ENCODE data around the gene RAPGEF5.

The RAPGEF5 gene

DNA sequence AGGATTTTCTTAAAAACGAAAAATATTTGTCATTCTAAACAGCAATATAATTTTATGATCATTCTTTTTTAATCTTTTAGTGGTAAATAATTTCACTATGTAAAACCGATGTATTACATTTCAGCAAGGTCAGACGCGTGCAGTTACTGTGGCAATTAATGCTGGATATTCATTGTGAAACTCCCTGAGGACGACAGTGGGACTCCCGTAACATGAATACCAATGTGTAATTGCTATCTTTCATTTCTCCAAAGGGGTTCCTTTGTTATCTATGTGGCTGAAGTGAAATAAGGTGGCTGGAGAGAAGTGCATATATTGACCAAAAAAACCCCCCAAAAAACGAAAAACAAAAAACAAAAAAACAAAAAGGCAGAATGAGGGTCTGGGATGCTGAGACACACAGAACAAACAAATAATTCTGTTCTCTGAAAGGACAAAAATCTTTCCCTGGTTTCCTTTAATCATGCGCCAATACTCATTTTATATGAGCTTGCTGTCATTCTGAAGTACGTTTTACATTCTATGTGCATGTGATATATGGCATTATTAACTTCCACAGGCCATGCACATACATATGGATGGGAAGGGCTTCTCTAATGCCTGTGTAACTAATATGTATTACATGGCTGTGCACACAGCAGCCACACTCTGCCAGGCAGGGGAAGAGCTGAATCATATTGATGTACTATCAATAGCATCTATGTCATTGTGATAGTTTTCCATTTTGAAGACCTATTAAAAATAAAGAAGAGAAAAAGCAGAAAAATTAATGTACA is 161.4 kb downstream of the RAPGEF5 start:
- in situ Hi-C loops (cut with HindIII; ENCODE audit: low sequenced_read_pairs) = no loop called here

DNA sequence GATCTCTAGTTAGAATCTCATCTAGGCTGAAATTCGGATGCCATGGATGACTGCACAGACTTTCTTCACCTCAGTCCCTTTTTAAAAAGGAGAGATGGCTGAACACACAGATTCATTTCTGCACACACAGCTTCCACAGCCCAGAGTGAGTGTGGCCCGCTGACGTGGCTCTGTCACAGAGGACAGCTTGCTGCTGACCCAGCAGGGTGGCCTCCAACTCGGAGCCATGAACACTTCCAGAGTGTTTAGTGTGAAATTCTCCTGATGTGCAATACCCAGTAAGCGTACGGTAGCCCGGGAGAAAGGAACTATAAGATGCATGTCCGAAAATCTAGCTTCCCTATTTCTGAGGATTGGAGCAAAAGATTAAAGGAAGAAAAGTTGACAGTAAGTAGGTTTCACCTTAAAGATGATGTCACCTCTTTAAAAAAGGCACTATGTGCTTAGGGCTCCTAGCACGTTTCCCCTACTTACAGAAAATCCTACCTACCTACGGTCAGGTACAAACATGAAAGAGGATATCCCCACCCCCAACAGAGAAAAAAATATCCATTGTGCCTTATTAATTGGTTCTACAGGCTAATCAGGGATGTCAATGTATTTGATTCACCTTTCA is 162.2 kb downstream of the RAPGEF5 start:
- in situ Hi-C loops (cut with HindIII; ENCODE audit: low sequenced_read_pairs) = no loop called here

DNA sequence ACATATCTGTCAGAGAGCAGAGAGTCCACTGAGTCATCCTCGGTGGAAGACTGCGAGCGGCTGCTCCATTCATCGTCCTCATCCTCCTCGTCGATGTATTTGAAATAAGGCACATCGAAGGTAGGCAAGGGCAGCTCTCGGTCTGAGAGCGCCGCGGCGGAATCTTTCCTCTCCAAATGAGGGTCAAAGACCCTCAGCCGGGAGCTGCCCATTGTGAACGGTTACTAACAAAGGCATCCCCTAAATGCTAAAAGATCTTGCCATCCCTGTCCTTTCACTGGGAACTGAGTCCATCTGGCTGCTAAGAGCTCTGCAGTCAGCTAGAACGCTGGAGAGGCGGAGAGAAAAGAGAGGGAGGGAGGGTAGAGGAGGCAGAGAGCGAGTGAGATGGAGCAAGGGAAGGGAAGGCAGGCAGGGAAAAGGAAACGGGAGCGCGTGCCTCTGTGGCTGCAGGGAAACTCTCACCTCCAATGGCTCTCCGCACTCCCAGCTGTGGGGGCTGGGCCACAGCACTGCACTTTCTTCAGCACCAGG is 163.4 kb downstream of the RAPGEF5 start:
- in situ Hi-C loops (cut with HindIII; ENCODE audit: low sequenced_read_pairs) = no loop called here

DNA sequence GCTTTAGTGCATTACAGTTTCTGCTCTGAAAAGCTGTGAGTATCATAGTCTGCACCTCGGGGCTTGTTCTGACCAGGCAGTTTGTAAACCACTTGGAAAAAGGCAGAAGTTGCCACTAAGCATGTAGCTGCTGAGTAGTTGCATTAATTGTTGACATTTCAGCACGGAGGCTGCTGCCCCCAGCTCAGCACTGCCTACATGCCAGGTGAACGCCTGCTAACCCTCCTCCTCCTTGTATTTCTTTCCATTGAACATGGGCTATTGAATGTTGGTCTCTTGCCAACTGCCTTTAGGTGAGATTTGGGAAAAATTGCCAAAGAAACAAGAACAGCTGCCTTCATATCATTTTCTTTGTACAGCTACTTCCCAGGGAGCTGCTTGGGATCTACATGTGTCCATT is 164.2 kb downstream of the RAPGEF5 start:
- in situ Hi-C loops (cut with HindIII; ENCODE audit: low sequenced_read_pairs) = no loop called here

DNA sequence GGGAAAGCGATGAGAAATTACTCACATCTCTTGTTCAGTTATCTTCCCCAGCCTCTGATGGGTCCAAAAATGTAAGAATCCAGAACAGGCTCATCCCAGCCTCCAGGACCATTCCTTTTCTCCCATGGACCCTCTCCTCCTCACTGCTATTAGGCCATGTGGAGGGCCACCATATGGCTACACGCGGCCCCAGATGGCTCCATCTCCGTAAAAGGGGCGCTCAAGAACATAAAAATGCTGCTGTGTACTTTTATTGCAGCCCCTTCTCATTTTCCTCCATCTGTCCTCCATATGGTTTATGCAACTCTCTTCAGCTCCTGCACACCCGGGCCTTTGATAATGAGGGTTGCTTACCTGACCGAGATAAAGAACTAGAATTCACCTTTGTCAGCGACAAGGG is 166.2 kb downstream of the RAPGEF5 start:
- in situ Hi-C loops (cut with HindIII; ENCODE audit: low sequenced_read_pairs) = no loop called here

DNA sequence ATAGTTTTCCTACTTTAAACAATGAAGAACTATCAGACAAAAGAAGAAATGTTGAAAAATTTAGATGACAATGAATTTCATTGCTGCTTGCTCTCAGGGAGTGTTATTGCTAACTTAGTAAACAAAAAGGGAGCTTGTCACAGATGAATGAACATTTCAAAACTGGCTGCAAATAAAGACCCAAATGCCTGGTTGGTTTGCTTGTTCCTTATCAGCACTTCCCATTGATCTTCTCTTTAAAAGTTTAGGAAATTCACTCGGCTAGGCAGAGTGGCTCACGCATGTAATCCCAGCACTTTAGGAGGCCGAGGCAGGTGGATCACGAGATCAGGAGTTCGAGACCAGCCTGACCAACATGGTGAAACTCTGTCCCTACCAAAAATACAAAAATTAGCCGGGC is 167.2 kb downstream of the RAPGEF5 start:
- in situ Hi-C loops (cut with HindIII; ENCODE audit: low sequenced_read_pairs) = no loop called here

DNA sequence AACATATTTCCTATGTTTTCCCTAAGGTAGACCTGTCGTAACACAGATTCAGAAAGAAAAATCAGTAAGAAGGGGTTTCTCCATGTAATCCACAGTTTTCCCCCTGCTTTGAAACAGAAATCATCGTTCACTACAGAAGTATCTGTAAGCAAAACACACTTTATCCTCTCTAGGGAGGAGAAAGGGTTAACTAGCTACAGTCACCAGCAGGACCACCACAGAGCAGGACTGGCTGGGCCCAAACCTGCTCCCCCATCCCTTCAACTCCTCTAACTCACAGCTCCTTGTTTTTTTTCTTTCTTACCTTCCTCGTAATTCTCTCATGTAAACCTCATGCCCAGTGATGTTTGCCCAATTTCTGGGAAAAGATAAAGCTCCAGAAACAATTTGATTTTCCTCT is 167.7 kb downstream of the RAPGEF5 start:
- in situ Hi-C loops (cut with HindIII; ENCODE audit: low sequenced_read_pairs) = no loop called here

DNA sequence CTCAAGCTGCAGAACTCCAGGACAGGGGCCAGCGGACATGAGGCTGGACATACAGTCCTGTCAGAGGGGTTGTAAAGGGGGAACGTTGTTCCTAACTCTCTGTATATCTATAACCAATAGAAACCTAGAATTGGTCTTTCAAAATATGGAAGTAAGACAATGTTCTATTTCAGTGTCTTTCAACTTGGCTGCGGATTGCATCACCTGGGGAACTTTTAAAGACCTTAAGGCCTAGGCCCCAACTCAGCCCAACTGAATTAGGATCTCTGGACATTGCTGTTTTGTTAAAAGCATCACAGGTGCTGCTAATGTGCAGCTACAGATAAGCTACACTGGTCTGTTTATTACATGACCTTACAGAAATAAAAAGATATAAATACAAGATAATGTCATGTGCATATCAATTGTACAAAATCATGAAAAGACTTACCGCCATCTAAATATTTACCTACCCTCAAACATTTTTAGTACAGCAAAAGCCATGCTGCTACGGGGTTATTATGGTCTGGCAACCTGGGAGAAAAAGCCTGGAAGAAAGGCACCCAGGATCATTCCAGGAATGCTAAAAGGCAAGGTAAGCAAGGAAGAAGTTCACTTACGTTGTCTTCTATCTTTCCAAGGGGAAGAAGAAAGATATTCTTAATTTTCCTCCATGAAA is 169.1 kb downstream of the RAPGEF5 start:
- in situ Hi-C loops (cut with HindIII; ENCODE audit: low sequenced_read_pairs) = no loop called here

DNA sequence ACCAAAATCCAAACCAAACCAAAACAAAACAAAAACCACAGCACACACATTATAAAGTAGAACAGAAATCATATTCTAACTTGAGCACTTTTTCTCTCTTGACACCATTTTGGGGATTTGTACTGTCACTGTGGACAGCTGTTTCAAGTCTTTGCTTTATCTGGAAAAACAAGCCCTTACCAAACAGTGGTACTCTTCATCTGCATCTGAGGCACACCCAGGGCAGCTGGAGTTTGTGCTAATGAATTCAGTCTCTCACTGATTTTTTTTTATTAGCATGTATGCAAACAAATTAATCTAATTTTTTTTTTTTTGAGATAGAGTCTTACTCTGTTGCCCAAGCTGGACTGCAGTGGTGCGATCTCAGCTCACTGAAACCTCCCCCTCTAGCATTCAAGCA is 171.4 kb downstream of the RAPGEF5 start:
- in situ Hi-C loops (cut with HindIII; ENCODE audit: low sequenced_read_pairs) = no loop called here

DNA sequence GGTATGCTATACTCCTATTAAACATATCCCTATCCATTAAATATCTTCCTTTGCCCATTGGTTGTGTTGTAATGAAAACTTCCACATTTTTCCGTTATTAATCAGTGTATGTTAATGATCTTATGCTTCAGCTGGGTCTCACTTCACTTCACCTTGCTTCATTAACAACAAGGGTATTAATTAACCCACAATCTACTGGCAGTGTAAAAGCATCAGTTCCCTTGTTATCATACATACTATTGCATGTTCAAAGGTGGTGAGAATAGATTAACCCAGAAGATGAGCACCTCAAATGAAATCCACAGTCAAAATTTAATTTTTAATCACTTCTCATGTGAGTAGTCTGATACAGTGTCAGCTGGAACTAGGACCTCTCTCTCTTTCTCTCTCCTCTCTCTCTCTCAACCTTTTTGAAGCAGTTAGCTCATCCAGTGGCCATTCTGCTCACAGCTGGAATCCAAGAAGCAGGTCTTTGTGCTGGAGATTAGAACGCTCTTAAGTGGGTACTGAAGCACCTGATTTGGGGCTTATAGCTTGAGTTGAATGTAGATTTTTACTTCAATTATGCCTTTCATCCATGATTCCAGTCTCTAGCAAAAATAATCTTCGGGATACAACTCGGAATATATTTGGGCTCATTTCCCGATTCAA is 172.3 kb downstream of the RAPGEF5 start:
- in situ Hi-C loops (cut with HindIII; ENCODE audit: low sequenced_read_pairs) = no loop called here

DNA sequence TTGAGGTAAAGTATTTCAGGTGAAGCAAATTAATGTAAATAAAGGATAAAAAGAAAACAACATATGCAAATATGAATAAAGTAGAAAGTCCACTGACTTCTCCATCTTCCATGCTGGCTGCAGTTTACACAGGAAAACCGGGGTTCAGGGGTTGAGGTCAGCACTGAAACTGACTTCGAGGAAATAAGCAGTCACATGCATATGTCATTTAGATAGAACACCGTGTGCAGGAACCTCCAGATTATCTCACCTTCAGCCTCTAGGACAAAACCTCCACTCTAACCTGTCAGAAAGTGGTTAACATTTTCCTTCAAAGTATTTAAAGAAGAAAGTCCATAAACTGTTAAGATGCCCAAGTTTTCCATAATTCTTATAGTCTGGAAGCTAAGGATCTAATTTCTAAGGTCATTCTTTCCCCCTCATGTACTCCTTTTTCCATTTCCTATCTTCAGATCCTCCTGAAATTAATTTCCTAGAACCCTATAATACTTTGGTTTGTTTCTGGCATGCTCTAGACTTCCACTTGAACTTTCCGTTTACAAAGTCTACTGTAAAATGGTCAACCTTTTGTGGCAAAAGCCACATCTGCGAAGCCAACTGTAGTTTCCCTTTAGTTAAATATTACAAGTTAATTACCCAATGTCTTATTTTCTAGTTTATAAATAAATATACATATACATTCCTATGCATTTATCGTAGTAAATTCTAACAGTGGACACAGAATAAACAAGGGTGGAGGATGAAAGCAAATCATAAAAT is 173.3 kb downstream of the RAPGEF5 start:
- in situ Hi-C loops (cut with HindIII; ENCODE audit: low sequenced_read_pairs) = no loop called here

DNA sequence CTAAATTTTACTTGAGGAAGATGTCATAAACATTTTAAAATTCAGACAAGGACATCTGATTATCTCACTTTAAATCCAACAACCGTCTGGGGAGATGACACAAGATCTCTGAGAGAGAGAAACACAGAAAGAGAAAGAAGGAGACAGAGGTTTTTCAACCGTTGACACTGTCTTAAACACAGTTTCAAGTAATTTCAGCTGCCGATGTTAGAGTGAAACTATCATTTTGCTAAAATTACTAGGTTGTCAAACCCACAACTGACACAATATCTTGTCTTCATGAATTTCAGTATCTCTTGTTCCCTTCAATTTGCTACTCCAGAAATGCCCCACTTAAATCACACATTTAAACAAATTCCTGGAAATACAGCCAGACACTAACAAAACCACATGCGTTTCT is 174.8 kb downstream of the RAPGEF5 start:
- in situ Hi-C loops (cut with HindIII; ENCODE audit: low sequenced_read_pairs) = no loop called here

DNA sequence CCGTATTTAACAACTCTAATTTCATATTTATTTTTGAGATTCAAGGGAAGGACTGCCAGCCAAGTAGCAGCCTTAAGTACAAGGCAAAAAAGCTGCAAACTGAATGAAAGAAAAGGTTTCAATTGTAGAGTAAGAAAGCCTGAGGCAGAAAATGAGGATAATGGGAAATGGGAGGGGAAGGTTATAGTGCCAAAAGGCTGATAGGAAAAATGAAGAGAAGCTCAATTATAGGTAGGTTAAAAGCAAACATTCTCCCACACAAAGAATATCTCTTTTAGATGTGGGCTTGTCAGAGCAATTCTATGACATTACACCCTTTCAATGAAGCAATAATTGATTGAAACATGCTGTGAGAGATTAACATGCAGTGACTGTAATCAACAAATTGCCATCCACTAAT is 175.3 kb downstream of the RAPGEF5 start:
- in situ Hi-C loops (cut with HindIII; ENCODE audit: low sequenced_read_pairs) = no loop called here

DNA sequence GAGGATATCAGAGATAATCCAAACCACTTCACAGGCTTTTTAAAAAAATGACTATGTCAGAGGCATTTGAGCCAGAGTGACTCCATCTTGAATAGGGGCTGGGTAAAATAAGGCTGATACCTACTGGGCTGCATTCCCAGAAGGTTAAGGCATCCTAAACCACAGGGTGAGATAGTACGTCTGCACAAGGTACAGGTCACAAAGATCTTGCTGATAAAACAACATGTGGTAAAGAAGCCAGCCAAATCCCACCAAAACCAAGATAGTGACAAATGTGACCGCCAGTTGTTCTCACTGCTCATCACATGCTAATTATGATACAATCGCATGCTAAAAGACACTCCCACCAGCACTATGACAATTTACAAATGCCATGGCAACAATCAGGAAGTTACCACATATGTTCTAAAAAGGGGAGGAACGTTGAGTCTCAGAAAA is 177.5 kb downstream of the RAPGEF5 start:
- in situ Hi-C loops (cut with HindIII; ENCODE audit: low sequenced_read_pairs) = no loop called here

DNA sequence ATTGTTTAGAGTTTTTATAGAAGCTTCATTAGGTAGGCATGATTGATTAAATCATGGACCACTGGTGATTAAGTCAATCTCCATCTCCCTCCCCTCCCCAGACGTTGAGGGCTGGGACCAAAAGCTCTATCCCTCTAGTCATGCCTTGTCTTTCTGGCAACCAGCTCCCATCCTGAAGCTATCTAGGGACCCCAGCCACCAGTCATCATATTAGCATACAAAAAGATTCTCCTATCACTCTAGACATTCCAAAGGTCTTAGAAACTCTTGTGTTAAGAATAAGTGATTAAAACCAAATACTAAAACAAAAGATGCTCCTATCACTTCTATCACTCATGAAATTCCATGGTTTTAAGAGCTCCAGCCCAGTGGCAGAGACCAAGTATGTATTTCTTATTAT is 178.2 kb downstream of the RAPGEF5 start:
- in situ Hi-C loops (cut with HindIII; ENCODE audit: low sequenced_read_pairs) = no loop called here

DNA sequence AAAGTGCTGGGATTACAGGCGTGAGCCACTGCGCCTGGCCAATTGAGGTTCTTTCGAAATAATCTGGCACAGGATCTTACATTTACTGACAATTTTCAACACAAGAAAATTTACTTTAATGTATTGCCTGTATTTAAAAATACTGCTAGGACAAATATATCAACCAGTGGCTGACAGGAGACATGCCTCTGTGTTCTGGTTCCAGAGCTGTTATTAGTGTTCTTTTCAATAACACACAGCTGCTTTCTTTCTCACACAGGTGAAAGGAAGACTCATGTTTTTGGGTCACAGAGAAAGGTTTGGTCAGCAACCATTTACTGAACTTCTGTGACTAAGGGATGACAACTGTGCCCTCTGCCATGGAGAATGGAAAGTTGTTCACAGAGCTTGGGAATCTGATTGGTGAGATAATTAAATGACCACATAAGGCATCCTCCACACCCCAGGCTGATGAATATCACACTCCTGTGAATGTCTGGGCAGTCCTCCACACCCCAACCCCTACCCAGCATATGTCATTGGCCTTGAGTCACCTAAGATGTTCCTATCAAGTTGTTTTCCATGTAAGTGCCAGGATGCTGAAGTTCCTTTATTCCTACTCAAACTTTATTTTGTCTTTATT is 180.1 kb downstream of the RAPGEF5 start:
- in situ Hi-C loops (cut with HindIII; ENCODE audit: low sequenced_read_pairs) = no loop called here

DNA sequence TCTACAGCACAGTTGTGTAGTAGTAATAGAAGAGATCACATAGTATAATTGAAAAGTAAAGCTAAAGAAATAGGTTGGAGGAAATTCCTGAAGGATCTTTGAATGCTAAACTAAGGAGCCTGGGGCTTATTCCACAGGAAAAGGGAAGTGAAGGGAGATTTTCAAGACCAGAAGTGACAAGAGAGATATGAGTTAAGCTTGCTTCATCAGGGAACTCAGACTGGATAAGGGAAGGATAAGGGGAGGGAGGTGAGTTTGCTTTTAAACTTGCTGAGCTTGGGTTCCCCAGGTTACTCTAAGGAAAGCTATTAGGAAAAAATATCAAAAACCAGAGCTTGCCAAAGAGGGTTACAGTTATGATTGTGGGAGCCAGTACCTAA is 182.4 kb downstream of the RAPGEF5 start:
- in situ Hi-C loops (cut with HindIII; ENCODE audit: low sequenced_read_pairs) = no loop called here

DNA sequence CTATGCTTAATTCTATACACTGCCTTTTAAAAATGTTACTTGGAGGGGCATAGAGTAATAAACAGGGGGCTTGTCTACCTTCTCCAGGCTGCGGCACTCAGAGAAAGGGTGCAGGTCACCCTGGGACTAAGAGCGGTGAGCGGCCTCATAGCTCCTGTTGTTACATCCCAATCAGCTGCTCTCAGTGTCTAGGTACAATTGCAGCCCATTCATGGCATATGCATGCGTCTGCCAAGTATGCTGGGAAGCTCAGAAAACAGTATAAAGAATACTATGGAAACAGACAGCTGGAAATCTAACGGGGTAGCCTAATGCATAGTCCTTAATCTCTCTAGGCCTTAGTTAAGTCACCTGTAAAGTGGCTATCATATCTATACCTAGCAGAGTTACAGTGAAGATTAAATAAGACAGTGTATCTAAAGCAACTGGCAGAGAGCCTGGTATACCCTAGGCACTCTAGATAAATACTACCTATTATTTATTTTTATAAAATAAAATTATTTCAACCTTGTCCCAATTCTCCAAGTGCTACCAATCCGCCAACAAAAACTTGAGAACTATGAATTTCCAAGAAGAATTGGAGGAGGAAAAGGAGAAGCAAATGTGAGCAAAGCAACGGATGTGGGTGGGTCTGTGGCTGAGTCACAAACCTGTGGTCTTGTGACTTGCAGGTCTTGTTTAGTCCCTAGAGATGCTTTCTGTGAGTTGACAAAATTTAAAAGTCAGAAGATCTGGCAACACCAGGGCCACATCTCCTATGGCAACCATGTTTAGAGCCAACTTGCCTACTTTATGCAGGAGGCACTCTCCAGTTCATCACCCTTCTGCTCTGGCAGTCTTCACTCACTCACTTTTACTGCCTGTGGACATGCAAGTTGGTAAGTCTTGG is 183.0 kb downstream of the RAPGEF5 start:
- in situ Hi-C loops (cut with HindIII; ENCODE audit: low sequenced_read_pairs) = no loop called here

DNA sequence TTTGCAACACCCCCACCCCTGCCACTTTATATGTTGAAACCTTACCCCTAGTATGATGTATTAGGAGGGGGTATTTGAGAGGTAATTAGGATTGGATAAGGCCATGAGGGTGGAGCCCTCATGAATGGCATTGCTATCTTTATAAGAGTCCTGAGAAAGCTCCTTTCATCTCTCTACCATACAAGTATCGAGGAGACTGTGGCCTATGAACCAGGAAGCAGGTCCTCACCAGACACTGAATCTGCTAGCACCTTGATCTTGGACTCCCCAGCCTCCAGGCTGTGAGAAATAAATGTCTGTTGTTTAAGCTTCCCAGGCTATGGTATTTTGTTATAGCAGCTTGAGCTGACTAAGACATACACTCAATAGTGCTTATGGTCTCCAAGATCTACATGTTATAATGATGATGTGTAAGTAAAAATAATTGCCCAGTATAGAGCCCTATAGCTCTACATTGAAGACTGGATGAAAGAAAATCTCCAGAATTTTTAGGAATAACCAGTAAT is 188.8 kb downstream of the RAPGEF5 start:
- in situ Hi-C loops (cut with HindIII; ENCODE audit: low sequenced_read_pairs) = no loop called here
